ENCODE results near the gene TYRP1.

- no peak for TF ChIP-seq CTCF (conservative IDR thresholded peaks at IDR 0.05; ENCODE audit: low read length)
- no peak for TF ChIP-seq EZH2phosphoT487 (IDR thresholded peaks at IDR 0.05; ENCODE audit: borderline replicate concordance, low read depth, low read length)
Measured at GRCh38 chr9:12698266-12698665, 5.1 kb downstream of the TYRP1 start.
